HG03575 (cell line): ENCODE results near the gene DMKN.

Source experiments
- ATAC-seq: cut with Tn5 transposase; IDR thresholded peaks from one replicate; pipeline ENCODE4 v1.9.1; 2021; ENCODE audit not compliant: unreplicated experiment, insufficient number of reproducible peaks, low FRiP score; ENCODE audit errors: extremely low read depth

Gene DMKN, protein sequence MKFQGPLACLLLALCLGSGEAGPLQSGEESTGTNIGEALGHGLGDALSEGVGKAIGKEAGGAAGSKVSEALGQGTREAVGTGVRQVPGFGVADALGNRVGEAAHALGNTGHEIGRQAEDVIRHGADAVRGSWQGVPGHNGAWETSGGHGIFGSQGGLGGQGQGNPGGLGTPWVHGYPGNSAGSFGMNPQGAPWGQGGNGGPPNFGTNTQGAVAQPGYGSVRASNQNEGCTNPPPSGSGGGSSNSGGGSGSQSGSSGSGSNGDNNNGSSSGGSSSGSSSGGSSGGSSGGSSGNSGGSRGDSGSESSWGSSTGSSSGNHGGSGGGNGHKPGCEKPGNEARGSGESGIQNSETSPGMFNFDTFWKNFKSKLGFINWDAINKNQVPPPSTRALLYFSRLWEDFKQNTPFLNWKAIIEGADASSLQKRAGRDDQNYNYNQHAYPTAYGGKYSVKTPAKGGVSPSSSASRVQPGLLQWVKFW

DNA sequence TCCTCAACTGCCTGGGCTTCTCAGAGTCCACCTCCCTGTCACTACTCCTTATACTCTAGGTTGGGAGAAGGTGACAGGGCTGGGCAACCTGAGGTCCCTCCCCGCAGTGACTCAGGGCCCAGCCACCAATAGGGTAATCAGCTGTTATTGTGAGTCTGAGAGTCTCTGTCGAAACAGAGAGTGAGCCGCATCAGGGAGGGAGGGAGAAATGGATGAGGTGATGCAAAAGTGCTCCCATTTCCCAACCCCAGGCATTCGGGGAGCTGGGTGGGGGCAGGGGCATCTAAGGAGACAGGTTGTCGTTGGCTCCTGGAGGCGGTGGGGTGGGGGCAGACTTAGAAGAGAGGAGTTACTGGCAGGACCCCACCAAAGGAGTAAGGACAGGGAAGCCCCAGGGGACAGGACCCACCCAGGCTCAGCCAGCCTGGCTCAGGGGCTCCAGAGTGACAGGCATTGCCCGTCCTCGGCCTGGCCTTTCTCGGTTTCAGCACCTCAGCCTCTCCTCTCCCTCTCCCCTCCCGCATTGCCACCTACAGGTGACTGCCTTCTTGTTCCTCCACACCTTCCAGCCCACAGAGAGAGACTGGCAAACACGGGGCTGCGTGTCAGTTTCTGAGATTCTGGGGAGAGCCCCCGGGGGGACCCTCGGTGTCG lies at the start of gene DMKN:
Gene DMKN, minus strand, starts transcription at position 22 of the 654 bp plus-strand sequence. CDS start 174 bp downstream, outside the sequence.
- no peak for ATAC-seq

DNA sequence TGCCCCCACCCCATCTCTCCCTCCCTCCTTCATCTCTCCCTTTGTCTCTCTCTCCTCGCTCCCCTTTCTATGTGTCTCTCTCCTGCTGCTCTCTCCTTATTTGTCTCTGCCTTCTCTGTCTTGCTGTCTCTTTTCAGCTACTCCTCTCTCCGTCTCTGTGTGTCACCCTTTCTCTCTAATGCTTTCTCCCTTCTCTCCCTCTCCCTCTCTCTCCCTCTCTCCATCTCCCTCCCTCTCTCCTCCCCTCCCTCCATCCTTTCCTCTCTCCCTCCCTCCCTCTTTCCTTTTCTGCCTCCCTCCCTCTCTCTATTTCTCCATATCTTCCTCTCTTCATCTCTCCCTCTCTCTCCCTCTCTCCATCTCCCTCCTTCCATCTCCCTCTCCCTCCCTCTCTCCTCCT lies 49.3 kb upstream of the DMKN start:
- ATAC-seq = no peak

- no peak for ATAC-seq
These were observed 48.9 kb upstream of the DMKN start for GRCh38 chr19:35562336-35562735.

- no peak for ATAC-seq
These were observed 48.0 kb upstream of the DMKN start for GRCh38 chr19:35561436-35561835.

DNA sequence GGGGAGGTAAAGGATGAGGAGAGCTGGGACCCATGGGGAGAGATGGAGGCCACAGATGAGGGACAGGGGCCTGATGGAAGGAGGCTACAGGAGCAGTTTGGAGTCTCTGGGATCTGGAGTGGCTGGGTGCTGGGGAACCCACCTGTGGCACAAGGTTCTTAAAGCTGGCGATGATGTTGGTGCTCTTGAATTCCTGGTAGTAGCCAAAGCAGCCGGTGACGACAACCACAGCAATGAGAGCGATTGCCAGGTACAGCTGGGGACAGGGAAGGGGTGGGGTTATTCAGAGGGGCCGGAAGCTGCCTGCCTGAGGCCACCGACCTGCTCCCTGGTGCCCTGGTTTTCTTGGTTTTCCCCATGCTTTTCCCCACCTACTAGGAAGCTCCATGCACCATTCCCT lies 47.2 kb upstream of the DMKN start:
- no peak for ATAC-seq

DNA sequence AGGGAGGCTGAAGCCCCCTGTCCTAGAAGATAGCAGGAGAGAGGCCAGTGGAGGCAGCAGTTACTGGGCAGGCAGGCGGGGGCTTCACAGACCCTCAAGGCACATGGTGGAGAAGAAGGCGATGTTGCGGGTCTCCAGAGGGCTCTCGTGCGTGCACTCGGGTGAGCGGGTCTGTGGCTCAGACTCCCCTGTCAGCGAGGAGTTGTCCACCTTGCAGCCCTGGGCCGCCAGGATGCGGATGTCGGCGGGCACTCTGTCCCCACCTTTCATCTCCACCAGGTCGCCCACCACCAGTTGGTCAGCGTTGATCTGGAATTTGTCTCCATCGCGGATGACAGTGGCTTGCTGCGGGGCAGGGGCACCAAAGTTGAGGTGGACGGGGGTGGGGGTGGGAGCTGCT lies 46.8 kb upstream of the DMKN start:
- ATAC-seq = no peak

GRCh38 chr19:35559781-35560180 lies 46.3 kb upstream of the DMKN start:
- ATAC-seq = no peak

DNA sequence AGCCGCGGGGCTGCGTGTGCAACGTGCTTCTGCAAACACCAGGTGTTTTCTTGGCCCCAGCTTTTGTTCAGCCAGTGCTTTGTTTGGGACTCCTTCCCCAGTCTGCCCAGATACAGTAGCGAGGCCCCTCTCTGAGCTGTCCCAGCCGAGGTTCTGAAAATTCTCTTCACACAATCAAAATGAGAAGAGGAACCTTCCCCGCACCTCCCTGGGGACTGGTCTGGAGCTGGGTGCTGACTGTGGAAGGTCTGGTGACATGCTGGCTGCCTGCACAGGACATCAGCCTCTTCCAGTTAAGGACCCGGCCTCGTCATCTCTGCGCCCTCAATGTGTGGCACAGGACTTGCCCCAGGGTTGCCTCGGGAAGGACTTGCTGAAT lies 45.8 kb upstream of the DMKN start:
- no peak for ATAC-seq

DNA sequence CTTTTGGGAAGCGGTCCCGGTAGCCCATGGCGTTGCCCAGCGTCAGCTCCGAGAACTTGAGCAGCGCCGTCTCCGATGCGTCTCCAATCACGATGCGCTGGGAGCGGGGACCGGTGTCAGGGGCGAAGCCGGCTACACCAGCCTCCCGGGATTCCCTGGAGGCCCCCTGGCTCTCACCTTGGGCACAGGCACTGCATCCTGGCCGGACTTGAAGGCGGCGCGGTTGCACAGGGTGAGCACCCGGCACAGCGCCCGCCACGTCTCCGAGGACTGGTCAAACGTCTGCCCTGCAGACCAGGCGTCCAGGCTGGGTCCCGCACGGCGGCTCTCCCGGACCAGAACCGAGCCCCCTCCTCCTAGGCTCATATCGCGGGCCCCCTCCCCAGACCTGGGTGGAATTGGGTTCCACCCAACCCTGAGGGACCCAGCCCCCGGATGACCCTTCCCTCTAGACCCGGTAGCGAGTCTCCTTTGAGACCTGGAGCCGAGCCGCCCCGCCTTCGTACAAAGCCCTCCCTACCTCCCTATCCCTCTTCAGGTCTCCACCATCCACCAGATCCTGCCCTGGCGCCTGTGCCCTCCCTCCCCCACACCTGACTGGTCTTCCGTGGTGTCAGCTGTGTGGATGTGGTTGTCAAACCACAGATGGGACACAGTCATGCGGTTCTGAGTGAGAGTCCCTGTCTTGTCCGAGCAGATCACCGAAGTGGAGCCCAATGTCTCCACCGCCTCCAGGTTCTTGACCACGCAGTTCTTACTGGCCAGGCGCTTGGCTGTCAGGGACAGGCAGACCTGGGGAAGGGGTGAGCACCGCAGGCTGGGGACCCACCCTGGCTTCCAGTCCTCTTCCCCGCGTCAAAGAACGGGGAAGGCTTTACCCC lies 45.2 kb upstream of the DMKN start:
- no peak for ATAC-seq

GRCh38 chr19:35557539-35558399 lies 44.3 kb upstream of the DMKN start:
- no peak for ATAC-seq

GRCh38 chr19:35556846-35557538 lies 43.5 kb upstream of the DMKN start:
- ATAC-seq = no peak

GRCh38 chr19:35556025-35556590 lies 42.7 kb upstream of the DMKN start:
- ATAC-seq = no peak

GRCh38 chr19:35555301-35556005 lies 42.0 kb upstream of the DMKN start:
- ATAC-seq = no peak

- no peak for ATAC-seq
These were observed 40.6 kb upstream of the DMKN start for GRCh38 chr19:35554076-35554475.

- ATAC-seq = no peak
These were observed 40.0 kb upstream of the DMKN start for GRCh38 chr19:35553385-35554000.

DNA sequence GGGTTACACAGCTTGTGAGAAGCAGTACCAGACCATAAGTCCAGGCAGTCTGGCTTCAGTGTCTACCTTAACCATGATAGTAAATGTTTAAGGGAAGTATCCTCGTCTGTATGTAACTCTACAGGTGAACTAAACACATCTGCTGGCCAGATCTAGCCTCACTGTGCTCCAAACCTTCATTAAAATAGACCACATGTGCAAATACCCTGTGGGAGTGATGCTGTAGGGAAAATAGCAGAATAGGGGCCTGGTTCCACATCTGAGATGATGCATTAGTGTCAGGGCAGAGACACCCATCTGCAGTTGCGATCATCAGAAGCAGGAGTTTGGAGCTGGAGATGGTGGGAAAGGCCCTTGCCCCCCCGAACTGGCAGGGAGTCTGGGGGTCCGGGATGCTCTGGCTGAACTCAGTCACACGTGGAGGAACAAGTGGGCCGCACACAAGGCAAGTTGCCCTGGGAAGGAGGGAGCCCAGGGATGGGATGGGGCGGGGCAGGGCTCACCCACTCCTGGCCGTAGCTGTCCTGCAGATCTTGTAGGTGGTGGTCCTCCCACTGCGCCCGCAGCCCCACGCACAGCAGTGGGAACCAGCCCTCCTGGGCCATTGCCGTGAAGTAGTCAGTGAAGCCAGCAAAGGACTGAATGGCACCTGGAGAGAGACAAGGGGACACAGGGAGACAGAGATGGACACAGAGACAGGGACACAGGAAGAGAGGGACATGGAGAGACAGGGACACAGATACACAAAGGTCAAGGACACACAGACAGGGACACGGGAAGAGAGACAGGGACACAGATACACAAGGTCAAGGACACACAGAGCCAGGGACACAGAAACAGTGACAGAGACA lies 39.3 kb upstream of the DMKN start:
- ATAC-seq = no peak
